Measurements from ENCODE around the gene INVS. TPM values are rescaled to one million over a fixed set of nuclear protein-coding genes. Genes with fewer than 3 reads are reported as not detected.

INVS gene
- polyA plus RNA-seq, 1 of the 3 experiments (the other 2 are of a cell fraction), result 8.1 TPM

DNA sequence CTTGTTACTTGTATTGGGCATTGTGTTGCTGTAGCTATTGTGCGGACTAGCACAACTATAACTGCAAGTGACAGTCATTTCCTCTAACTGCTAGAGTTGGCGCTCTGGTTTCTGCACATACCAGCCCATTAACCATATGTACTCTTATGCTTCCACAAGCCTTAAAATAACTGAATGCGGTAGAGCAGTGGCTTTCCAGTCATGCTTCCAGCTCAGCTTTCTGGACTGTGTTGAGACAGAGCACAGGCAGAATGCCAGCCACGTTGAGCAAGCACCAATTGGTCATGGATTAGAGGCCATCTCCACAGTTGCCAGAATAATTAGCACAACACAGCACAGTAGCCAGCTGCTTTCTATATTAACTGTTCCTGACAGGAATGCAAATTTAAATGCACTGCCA lies 12.2 kb downstream of the INVS start:
- Histone ChIP-seq H3K4me3 (ENCODE audit: low read depth in 2 of 2, low read length in 1 of 2) (no peak overlapping the region), H3K79me2 (ENCODE audit: insufficient read depth) (peaks cover 58% of the 10 kb centered on the region), H4K20me1 (ENCODE audit: insufficient read depth) (no peaks in the 10 kb centered on the region), H3K9ac (no peak overlapping the region), H3F3A (replicated peaks; ENCODE audit: insufficient read depth) (peaks cover 25% of the 10 kb centered on the region), H2AFZ (ENCODE audit: low read depth) (no peak overlapping the region), H3K9me2 (no peaks in the 10 kb centered on the region), H3K9me3 (no peaks in the 10 kb centered on the region), H3K36me3 (replicated peaks in 1 of 2; ENCODE audit: control insufficient read depth in 1 of 2, insufficient read depth in 2 of 2, low read length in 1 of 2) (peaks cover 38 to 50% of the 10 kb centered on the region in 2 experiments), H3K4me2 (peak overlapping the region; percentile 30; the same call in 1 of the 2 replicates), H3K27ac (ENCODE audit: low read depth in 2 of 2, low read length in 1 of 2) (peak overlapping the region; percentile 71 to 72), H3K27me3 (ENCODE audit: insufficient read depth) (no peaks in the 10 kb centered on the region), H3K4me1 (ENCODE audit: control insufficient read depth in 1 of 2, insufficient read depth in 2 of 2, low read depth in 1 of 2, low read length in 1 of 2) (peaks cover 2 to 30% of the 10 kb centered on the region in 2 experiments; a peak in 3 of 4 replicates)
- 37% methylated on average over 4 of the region's 4 CpGs for WGBS (ENCODE audit: low lambda C conversion rate)
- POLR2A ChIA-PET, result no interaction called here
- CTCF ChIA-PET, result interaction anchor here (1.2 kb wide), 1 partner anchor 10 kb away, joined by 3 read pairs; no protein-coding TSS in a partner anchor
- no peak for DNase-seq
- TF ChIP-seq SIN3A (IDR thresholded peaks at IDR 0.05; ENCODE audit: borderline replicate concordance, low read depth, low read length) (no peak), SMC3 (IDR thresholded peaks at IDR 0.05; ENCODE audit: low read depth, low read length) (no peak), TEAD4 (IDR thresholded peaks at IDR 0.05; ENCODE audit: borderline replicate concordance, insufficient read depth) (peak; percentile 75; the same call in 1 of the 2 replicates), GABPA (IDR thresholded peaks at IDR 0.05; ENCODE audit: low read depth) (no peak), YY1 (IDR thresholded peaks at IDR 0.05; ENCODE audit: low read depth) (no peak), RFX5 (IDR thresholded peaks at IDR 0.05; ENCODE audit: low read length) (no peak), EZH2phosphoT487 (IDR thresholded peaks at IDR 0.05; ENCODE audit: borderline replicate concordance, low read depth) (no peak), POLR2AphosphoS5 (IDR thresholded peaks at IDR 0.05; ENCODE audit: low read depth, low read length) (peak; percentile 52; the same call in 1 of the 2 replicates), TCF12 (IDR thresholded peaks at IDR 0.05) (peak; percentile 85), JUND (IDR thresholded peaks at IDR 0.05) (peak; percentile 55), MEF2A (IDR thresholded peaks at IDR 0.05; ENCODE audit: borderline replicate concordance, low read depth) (peak; percentile 73; the same call in 1 of the 2 replicates), NRF1 (IDR thresholded peaks at IDR 0.05; ENCODE audit: low read depth, low read length) (no peak), RXRA (IDR thresholded peaks at IDR 0.05; ENCODE audit: borderline replicate concordance, low read depth) (no peak), NFIC (IDR thresholded peaks at IDR 0.05; ENCODE audit: borderline replicate concordance) (peak; percentile 73), FOXM1 (IDR thresholded peaks at IDR 0.05; ENCODE audit: low read depth) (no peak), TAF1 (IDR thresholded peaks at IDR 0.05; ENCODE audit: borderline replicate concordance, low read depth, low read length) (no peak; the same call in 1 of the 2 replicates), FOSL2 (IDR thresholded peaks at IDR 0.05; ENCODE audit: borderline replicate concordance, low read depth) (peak; percentile 44; the same call in 1 of the 2 replicates), GATA2 (CRISPR knock-in tag; IDR thresholded peaks at IDR 0.05) (no peak)
- TF ChIP-seq, protein P1, sequence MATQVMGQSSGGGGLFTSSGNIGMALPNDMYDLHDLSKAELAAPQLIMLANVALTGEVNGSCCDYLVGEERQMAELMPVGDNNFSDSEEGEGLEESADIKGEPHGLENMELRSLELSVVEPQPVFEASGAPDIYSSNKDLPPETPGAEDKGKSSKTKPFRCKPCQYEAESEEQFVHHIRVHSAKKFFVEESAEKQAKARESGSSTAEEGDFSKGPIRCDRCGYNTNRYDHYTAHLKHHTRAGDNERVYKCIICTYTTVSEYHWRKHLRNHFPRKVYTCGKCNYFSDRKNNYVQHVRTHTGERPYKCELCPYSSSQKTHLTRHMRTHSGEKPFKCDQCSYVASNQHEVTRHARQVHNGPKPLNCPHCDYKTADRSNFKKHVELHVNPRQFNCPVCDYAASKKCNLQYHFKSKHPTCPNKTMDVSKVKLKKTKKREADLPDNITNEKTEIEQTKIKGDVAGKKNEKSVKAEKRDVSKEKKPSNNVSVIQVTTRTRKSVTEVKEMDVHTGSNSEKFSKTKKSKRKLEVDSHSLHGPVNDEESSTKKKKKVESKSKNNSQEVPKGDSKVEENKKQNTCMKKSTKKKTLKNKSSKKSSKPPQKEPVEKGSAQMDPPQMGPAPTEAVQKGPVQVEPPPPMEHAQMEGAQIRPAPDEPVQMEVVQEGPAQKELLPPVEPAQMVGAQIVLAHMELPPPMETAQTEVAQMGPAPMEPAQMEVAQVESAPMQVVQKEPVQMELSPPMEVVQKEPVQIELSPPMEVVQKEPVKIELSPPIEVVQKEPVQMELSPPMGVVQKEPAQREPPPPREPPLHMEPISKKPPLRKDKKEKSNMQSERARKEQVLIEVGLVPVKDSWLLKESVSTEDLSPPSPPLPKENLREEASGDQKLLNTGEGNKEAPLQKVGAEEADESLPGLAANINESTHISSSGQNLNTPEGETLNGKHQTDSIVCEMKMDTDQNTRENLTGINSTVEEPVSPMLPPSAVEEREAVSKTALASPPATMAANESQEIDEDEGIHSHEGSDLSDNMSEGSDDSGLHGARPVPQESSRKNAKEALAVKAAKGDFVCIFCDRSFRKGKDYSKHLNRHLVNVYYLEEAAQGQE (IDR thresholded peaks at IDR 0.05; ENCODE audit: low read depth, low read length), result peak; percentile 44; the same call in 1 of the 2 replicates
- TF ChIP-seq, protein P2, sequence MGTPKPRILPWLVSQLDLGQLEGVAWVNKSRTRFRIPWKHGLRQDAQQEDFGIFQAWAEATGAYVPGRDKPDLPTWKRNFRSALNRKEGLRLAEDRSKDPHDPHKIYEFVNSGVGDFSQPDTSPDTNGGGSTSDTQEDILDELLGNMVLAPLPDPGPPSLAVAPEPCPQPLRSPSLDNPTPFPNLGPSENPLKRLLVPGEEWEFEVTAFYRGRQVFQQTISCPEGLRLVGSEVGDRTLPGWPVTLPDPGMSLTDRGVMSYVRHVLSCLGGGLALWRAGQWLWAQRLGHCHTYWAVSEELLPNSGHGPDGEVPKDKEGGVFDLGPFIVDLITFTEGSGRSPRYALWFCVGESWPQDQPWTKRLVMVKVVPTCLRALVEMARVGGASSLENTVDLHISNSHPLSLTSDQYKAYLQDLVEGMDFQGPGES (IDR thresholded peaks at IDR 0.05; ENCODE audit: low read depth, low read length), result no peak
- TF ChIP-seq, protein P3, sequence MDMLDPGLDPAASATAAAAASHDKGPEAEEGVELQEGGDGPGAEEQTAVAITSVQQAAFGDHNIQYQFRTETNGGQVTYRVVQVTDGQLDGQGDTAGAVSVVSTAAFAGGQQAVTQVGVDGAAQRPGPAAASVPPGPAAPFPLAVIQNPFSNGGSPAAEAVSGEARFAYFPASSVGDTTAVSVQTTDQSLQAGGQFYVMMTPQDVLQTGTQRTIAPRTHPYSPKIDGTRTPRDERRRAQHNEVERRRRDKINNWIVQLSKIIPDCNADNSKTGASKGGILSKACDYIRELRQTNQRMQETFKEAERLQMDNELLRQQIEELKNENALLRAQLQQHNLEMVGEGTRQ (IDR thresholded peaks at IDR 0.05; ENCODE audit: borderline replicate concordance, low read depth, low read length), result no peak
- TF ChIP-seq, protein P4, sequence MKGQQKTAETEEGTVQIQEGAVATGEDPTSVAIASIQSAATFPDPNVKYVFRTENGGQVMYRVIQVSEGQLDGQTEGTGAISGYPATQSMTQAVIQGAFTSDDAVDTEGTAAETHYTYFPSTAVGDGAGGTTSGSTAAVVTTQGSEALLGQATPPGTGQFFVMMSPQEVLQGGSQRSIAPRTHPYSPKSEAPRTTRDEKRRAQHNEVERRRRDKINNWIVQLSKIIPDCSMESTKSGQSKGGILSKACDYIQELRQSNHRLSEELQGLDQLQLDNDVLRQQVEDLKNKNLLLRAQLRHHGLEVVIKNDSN (IDR thresholded peaks at IDR 0.05; ENCODE audit: borderline replicate concordance, low read depth), result no peak
- TF ChIP-seq, protein P5, sequence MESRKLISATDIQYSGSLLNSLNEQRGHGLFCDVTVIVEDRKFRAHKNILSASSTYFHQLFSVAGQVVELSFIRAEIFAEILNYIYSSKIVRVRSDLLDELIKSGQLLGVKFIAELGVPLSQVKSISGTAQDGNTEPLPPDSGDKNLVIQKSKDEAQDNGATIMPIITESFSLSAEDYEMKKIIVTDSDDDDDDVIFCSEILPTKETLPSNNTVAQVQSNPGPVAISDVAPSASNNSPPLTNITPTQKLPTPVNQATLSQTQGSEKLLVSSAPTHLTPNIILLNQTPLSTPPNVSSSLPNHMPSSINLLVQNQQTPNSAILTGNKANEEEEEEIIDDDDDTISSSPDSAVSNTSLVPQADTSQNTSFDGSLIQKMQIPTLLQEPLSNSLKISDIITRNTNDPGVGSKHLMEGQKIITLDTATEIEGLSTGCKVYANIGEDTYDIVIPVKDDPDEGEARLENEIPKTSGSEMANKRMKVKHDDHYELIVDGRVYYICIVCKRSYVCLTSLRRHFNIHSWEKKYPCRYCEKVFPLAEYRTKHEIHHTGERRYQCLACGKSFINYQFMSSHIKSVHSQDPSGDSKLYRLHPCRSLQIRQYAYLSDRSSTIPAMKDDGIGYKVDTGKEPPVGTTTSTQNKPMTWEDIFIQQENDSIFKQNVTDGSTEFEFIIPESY (IDR thresholded peaks at IDR 0.05; ENCODE audit: borderline replicate concordance, low read depth), result no peak
- TF ChIP-seq, protein P6, sequence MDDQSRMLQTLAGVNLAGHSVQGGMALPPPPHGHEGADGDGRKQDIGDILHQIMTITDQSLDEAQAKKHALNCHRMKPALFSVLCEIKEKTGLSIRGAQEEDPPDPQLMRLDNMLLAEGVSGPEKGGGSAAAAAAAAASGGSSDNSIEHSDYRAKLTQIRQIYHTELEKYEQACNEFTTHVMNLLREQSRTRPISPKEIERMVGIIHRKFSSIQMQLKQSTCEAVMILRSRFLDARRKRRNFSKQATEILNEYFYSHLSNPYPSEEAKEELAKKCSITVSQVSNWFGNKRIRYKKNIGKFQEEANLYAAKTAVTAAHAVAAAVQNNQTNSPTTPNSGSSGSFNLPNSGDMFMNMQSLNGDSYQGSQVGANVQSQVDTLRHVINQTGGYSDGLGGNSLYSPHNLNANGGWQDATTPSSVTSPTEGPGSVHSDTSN (IDR thresholded peaks at IDR 0.05), result peak; percentile 76
- TF ChIP-seq, protein P7, sequence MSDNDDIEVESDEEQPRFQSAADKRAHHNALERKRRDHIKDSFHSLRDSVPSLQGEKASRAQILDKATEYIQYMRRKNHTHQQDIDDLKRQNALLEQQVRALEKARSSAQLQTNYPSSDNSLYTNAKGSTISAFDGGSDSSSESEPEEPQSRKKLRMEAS (IDR thresholded peaks at IDR 0.05; ENCODE audit: low read depth), result peak; percentile 76; the same call in 1 of the 2 replicates

Measured in SK-N-SH (cell line).